ENCODE measurements around the gene YIF1B.
"Not testable (repeated sequence)": the region's sequence is repeated elsewhere in the genome, so short reads cannot be mapped to it uniquely, and the experiment has no call there.

YIF1B gene

GRCh38 chr19:38270587-38271167 is 45.1 kb downstream of the YIF1B start:
- no peak for FAIRE-seq

GRCh38 chr19:38268539-38268938 is 47.2 kb downstream of the YIF1B start:
- FAIRE-seq, result no peak

- no peak for FAIRE-seq
Observed at GRCh38 chr19:38267761-38268483, 47.8 kb downstream of the YIF1B start.

GRCh38 chr19:38266981-38267597 is 48.7 kb downstream of the YIF1B start:
- no peak for FAIRE-seq

- FAIRE-seq, result no peak
Observed at GRCh38 chr19:38265921-38266429, 49.8 kb downstream of the YIF1B start.

- no peak for FAIRE-seq
Observed at GRCh38 chr19:38265213-38265861, 50.4 kb downstream of the YIF1B start.

- no peak for FAIRE-seq
Observed at GRCh38 chr19:38264486-38265212, 51.1 kb downstream of the YIF1B start, which contains the start of gene SPINT2. Gene SPINT2, plus strand, starts transcription at chr19:38264573. Its CDS starts 320 bp downstream, at chr19:38264893.

GRCh38 chr19:38263689-38264485 is 51.9 kb downstream of the YIF1B start:
- no peak for FAIRE-seq

- FAIRE-seq, result no peak
Observed at GRCh38 chr19:38262585-38263268, 53.0 kb downstream of the YIF1B start.

- FAIRE-seq, result not testable (repeated sequence)
Observed at GRCh38 chr19:38261942-38262341, 53.8 kb downstream of the YIF1B start.

- no peak for FAIRE-seq
Observed at GRCh38 chr19:38255383-38256014, 60.2 kb downstream of the YIF1B start.

GRCh38 chr19:38253788-38254187 is 62.0 kb downstream of the YIF1B start:
- no peak for FAIRE-seq
